GM19452 (cell line): ENCODE data around the gene TNNC2.
A peak's percentile ranks its signal among the peaks of the same experiment; 100 is the strongest.
"Not testable (repeated sequence)": the region's sequence is repeated elsewhere in the genome, so short reads cannot be mapped to it uniquely, and the experiment has no call there.

Experiments used
- ATAC-seq: cut with Tn5 transposase; IDR thresholded peaks from one replicate; pipeline ENCODE4 v1.9.1; 2021; ENCODE audit not compliant: unreplicated experiment

The TNNC2 gene

GRCh38 chr20:45848969-45849582 is 22.0 kb upstream of the TNNC2 start:
- no peak for ATAC-seq

- no peak for ATAC-seq
These were observed 21.3 kb upstream of the TNNC2 start for GRCh38 chr20:45848421-45848820.

GRCh38 chr20:45845452-45845851 is 18.3 kb upstream of the TNNC2 start:
- ATAC-seq, result no peak

GRCh38 chr20:45843506-45843905 is 16.4 kb upstream of the TNNC2 start:
- ATAC-seq, result no peak

GRCh38 chr20:45842169-45842812 is 15.2 kb upstream of the TNNC2 start:
- ATAC-seq, result peak; percentile 70

DNA sequence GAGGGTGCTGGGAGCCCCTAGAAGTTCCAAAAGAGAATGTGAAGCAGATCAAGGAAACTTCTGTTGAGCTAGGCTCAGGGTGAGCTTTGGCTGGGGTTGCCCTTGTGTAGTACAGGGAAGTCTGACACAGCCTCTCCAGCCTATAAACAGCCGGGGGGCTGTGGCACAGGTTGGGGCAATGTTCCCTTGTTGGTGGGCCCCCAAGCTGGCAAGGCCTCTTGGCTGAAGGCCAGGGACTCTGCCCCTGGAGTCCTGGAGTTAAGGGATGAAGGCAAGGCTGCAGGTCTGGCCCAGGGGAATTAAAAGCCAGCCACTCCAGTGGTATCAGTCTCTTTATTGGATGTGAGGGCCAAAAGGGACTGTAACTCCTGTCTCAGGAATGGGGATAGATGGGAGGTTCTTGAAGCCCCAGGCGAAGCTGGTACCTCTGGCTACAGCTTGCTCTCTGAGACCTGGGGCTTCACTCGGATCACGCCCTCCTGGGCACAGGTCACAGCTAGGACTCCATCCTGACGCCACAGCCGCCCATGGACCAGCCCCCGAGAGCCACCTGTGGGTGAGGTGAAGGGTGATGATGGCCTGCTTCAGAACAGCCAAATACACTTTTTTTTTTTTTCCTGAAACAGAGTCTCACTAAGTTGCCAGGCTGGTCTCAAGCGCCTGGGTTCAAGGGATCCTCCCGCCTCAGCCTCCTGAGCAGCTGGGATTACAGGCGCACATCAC is 14.5 kb upstream of the TNNC2 start:
- ATAC-seq, result no peak

GRCh38 chr20:45840700-45841198 is 13.6 kb upstream of the TNNC2 start:
- no peak for ATAC-seq

- ATAC-seq, result no peak
These were observed 9.7 kb upstream of the TNNC2 start for GRCh38 chr20:45836841-45837240.

DNA sequence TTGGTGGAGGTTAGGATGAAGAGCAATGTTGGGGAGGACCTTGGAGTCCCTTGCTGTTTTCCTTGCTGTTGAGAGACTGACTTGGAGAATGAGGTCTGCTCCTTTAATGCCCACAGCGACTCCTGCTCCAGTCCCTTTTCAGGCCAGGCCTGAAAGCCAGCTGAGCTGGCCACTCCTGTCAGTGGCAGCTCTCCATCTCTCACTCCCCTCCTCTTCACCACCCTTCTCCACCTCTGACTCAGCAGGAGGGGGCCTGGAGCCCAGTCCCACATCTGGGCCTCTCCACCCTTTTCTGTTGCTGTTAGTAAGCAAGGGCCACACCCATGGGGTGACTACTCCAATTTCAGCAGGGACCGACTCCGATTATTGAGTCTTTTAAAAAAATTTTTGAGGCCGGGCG is 8.7 kb upstream of the TNNC2 start:
- ATAC-seq, result no peak

- no peak for ATAC-seq
These were observed 8.2 kb upstream of the TNNC2 start for GRCh38 chr20:45835329-45835765.

- ATAC-seq, result no peak
These were observed 7.7 kb upstream of the TNNC2 start for GRCh38 chr20:45834797-45835161.

DNA sequence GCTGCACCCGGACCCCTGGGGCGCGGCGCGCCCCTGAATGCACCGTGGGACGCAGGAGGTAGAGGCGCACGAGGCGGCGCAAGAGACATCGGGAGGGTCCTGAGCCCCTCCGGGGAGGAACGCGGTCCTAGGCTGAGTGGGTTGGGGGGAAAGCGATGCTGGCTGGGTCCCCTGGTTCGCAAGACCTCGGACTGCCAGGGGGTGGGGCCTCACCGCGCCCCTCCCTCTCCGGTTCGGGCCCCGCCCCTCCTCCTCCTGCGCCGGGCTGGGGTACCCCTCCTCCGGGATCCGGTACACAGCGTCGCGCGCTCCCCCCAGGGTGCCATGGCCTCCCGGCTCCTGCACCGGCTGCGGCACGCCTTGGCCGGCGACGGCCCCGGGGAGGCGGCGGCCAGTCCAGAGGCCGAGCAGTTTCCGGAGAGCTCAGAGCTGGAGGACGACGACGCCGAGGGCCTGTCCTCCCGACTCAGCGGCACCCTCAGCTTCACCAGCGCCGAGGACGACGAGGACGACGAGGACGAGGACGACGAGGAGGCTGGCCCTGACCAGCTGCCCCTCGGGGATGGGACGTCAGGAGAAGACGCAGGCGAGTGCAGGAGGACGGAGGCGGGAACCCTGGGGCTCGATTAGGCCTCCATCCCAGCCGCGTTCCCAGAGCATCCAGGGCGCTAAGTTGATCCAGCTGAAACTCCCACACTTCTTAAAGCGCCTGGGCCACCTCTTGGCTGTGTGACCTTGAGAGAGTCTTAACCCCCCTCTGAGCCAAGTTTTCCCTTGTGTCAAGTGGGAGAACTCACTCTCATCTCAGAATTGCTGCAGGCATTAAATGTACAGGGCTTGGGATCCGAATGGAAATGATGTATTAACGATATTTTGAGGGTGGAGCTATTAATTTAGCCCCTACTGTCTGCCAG is 7.0 kb upstream of the TNNC2 start:
- ATAC-seq, result no peak

DNA sequence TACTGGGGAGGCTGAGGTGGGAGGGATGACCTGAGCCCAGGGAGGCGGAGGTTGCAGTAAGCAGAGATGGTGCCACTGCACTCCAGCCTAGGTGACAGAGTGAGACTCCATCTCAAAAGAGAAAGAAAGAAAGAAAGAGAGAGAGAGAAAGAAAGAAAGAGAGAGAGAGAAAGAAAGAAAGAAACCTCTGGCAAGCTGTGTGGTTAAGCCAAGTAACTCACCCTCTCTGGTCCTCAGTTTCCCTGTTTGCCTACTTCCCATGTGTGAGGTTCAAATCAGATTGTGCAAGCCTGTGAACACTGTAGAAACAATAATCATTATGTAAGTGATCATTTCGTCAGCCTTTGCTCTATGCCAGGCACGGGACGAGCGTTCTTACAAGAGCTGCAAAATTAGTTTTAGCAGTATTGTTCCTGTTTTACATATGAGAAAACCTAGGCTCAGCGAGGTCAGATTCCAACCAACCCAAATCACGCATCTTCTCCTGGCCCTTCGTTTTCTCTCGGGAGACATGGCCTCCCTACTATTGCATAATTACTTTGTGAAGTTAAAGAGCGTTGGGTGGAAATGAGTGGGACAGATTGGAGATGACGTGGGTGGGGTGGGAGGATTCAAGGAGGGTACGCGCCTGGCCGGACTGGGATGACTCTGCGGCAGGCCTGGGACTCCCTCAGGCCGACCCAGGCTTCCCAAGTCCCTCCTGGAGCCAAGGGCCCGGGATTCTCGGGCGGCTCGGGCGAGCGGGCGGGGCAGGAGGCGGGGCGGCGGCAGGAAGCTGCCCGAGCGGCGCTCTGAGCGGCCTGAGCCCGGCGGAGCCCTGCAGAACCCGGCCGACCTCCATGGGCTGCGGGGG is 6.1 kb upstream of the TNNC2 start, which contains the start of gene SNX21:
Gene SNX21 (plus strand): TSS at position 770 of the 853 bp plus-strand sequence. CDS start 121 bp downstream, outside the sequence.
- ATAC-seq, result no peak

DNA sequence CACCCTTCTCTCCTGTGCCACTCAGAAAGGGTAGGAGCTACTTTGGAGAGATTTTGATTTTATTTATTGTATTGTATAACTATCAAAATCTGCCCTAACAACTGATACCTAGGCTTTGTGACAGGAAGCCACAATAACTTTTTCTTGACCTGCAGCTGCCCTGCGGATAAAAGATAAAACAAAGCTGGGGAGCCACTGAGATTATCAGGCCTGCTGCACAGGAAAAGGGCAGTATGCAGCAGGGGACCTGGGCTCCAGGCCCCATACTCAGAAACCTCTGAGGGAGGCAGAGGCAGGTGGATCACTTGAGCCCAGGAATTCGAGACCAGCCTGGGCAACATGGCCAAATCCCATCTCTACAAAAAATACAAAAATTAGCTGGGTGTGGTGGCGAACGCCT is 5.5 kb upstream of the TNNC2 start:
- no peak for ATAC-seq

DNA sequence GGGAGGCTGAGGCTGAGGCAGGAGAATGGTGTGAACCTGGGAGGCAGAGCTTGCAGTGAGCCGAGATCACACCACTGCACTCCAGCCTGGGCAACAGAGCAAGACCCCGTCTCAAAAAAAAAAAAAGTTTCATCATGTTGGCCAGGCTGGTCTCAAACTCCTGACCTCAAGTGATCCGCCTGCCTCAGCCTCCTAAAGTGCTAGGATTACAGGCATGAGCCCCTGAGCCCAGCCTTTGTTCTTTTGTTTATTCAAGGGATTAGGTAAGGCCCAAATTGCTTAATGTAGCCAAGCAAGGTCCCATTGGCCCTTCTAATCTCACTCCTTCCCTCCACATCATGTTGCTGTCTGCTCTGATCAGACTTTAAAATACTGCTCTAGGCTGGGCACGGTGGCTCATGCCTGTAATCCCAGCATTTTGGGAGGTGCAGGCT is 2.6 kb upstream of the TNNC2 start:
- ATAC-seq, result not testable (repeated sequence)

DNA sequence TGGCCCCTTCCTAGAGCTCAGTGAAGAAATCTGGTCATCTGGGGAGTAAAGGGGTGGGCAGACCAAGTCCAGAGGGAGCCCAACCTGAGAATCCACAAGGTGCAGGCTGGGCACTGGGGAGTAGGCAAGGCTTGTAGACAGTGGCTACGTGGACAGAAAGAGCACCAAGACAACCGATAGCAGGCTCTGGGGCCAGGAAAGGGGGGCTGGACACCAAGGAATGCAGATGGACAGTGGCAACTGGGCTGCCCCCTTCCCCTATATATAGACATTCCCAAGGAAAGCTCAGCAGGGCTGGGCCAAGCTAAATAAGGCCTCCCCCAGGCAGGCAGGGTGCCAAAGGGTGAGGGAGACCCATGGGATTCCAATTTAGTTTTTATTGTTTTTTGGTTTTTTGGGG is 1.5 kb upstream of the TNNC2 start:
- no peak for ATAC-seq

DNA sequence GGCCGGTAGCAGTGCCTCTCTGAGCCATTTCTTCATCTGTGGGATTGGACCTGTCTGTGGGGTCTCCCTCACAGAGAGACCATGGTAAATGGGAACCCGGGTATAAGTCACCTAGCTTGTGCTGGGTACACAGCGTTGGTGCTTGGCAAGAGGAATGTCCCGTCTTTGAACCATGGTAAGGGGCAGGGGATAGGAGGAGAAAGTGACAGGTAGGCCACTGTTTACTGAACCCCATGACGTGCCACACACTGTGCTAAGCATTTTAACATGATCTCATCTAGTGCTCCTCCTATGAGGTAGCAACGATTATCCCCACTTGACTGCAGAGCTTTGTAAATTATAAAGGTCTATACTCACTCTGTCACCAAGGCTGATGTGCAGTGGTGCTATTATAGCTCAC is 600 bp upstream of the TNNC2 start:
- no peak for ATAC-seq

- ATAC-seq, result no peak
These were observed 612 bp downstream of the TNNC2 start for GRCh38 chr20:45826381-45827019.
